Measurements from ENCODE around the gene SSB.

GRCh38 chr2:169834401-169834800, 35.7 kb downstream of the SSB start:
- TF ChIP-seq, protein P1, sequence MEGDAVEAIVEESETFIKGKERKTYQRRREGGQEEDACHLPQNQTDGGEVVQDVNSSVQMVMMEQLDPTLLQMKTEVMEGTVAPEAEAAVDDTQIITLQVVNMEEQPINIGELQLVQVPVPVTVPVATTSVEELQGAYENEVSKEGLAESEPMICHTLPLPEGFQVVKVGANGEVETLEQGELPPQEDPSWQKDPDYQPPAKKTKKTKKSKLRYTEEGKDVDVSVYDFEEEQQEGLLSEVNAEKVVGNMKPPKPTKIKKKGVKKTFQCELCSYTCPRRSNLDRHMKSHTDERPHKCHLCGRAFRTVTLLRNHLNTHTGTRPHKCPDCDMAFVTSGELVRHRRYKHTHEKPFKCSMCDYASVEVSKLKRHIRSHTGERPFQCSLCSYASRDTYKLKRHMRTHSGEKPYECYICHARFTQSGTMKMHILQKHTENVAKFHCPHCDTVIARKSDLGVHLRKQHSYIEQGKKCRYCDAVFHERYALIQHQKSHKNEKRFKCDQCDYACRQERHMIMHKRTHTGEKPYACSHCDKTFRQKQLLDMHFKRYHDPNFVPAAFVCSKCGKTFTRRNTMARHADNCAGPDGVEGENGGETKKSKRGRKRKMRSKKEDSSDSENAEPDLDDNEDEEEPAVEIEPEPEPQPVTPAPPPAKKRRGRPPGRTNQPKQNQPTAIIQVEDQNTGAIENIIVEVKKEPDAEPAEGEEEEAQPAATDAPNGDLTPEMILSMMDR (IDR thresholded peaks at IDR 0.05), result no peak
- no peak for TF ChIP-seq ZFX (IDR thresholded peaks at IDR 0.05; ENCODE audit: borderline replicate concordance)
